Transverse colon (tissue), 3 donors: ENCODE results near the gene LDLRAD4.

Experiments
- POLR2A ChIP-seq: fragments of 450-650 bp; IDR thresholded peaks from one replicate; pipeline ENCODE4 v1.6.1; 2016; ENCODE audit warnings: antibody characterized with exemption, mild to moderate bottlenecking, moderate library complexity
- POLR2AphosphoS5 ChIP-seq, 3 donors: sonication (generic); formaldehyde crosslinking; IDR thresholded peaks; one replicate each; pipeline ENCODE4 v1.6.1; 2016; ENCODE audit warnings: antibody characterized with exemption in 3 of 3

- TF ChIP-seq POLR2AphosphoS5 (IDR thresholded peaks at IDR 0.05) (no peak), POLR2A (no peak)
Observed at GRCh38 chr18:13622751-13623150, 404.2 kb downstream of the LDLRAD4 start.
